ENCODE data around the gene SPINK5. TPM values are rescaled to one million over a fixed set of nuclear protein-coding genes. Genes with fewer than 3 reads are reported as not detected.

SPINK5 gene
- total RNA-seq, 1 experiment from 2014 or later: 6.0 TPM

- H3K4me1 Mint-ChIP-seq: no peaks in the 10 kb centered on the region
- Histone ChIP-seq H4K91ac (ENCODE audit: insufficient read length, low read depth, low read length) (no peak overlapping the region), H3K9me3 (ENCODE audit: control insufficient read depth, low read depth, low read length) (no peaks in the 10 kb centered on the region), H3K4me2 (ENCODE audit: insufficient read depth, insufficient read length, low read length) (no peak overlapping the region), H4K20me1 (ENCODE audit: control insufficient read depth, insufficient read depth, insufficient read length) (no peaks in the 10 kb centered on the region), H2BK5ac (ENCODE audit: insufficient read length, low read length) (no peak overlapping the region), H4K8ac (replicated peaks; ENCODE audit: insufficient read length, low read depth, low read length) (no peak overlapping the region), H3K27ac (ENCODE audit: insufficient read length, low read depth, low read length) (no peak overlapping the region), H3K4me1 (ENCODE audit: insufficient read depth, low read length) (no peaks in the 10 kb centered on the region), H3K14ac (ENCODE audit: insufficient read depth, low read length) (no peak overlapping the region), H2BK20ac (ENCODE audit: low read depth, low read length, poor library complexity, severe bottlenecking) (no peak overlapping the region), H2BK12ac (ENCODE audit: insufficient read length, low read depth, low read length) (no peak overlapping the region), H3K23ac (ENCODE audit: insufficient read length, low read depth, low read length) (no peak overlapping the region), H2BK120ac (ENCODE audit: low read depth, low read length, poor library complexity, severe bottlenecking) (no peak overlapping the region), H3K79me1 (ENCODE audit: insufficient read depth, low read depth, low read length, poor library complexity, severe bottlenecking) (no peaks in the 10 kb centered on the region), H3K79me2 (ENCODE audit: insufficient read depth, low read length) (no peaks in the 10 kb centered on the region), H3K4ac (ENCODE audit: low read depth, low read length) (no peak overlapping the region), H2AFZ (ENCODE audit: low read length) (no peak overlapping the region), H4K5ac (ENCODE audit: insufficient read length, low read depth, low read length) (no peak overlapping the region), H3K56ac (ENCODE audit: insufficient read length, low read depth, low read length) (no peak overlapping the region), H3K18ac (ENCODE audit: insufficient read length, low read depth, low read length) (no peak overlapping the region), H3K27me3 (ENCODE audit: insufficient read depth, low read length) (no peaks in the 10 kb centered on the region), H2BK15ac (ENCODE audit: low read depth, low read length) (no peak overlapping the region), H3K23me2 (ENCODE audit: insufficient read length, low read depth, low read length, poor library complexity, severe bottlenecking) (no peaks in the 10 kb centered on the region), H2AK5ac (ENCODE audit: insufficient read length, low read length) (no peak overlapping the region), H3T11ph (ENCODE audit: low read length) (no peak overlapping the region), H3K9ac (ENCODE audit: extremely low read depth, insufficient read length, low read length) (no peak overlapping the region)
- H3K27me3 Mint-ChIP-seq (ENCODE audit: low read depth): no peaks in the 10 kb centered on the region
- H3K4me3 Mint-ChIP-seq: no peak overlapping the region
- H3K36me3 Mint-ChIP-seq (ENCODE audit: insufficient read depth in 1 of 3, low read depth in 3 of 3): peaks cover 0 to 13% (median 0%) of the 10 kb centered on the region in 3 experiments; a peak in 1 of 7 replicates
- TF ChIP-seq, protein P1, sequence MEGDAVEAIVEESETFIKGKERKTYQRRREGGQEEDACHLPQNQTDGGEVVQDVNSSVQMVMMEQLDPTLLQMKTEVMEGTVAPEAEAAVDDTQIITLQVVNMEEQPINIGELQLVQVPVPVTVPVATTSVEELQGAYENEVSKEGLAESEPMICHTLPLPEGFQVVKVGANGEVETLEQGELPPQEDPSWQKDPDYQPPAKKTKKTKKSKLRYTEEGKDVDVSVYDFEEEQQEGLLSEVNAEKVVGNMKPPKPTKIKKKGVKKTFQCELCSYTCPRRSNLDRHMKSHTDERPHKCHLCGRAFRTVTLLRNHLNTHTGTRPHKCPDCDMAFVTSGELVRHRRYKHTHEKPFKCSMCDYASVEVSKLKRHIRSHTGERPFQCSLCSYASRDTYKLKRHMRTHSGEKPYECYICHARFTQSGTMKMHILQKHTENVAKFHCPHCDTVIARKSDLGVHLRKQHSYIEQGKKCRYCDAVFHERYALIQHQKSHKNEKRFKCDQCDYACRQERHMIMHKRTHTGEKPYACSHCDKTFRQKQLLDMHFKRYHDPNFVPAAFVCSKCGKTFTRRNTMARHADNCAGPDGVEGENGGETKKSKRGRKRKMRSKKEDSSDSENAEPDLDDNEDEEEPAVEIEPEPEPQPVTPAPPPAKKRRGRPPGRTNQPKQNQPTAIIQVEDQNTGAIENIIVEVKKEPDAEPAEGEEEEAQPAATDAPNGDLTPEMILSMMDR (conservative IDR thresholded peaks at IDR 0.05): no peak
- no peaks in the 10 kb centered on the region for H3K9me3 Mint-ChIP-seq
- H3K27ac Mint-ChIP-seq: no peak overlapping the region
- DNase-seq: no peak
- WGBS (ENCODE audit: extremely low coverage, insufficient read length, low lambda C conversion rate): no CpG with 5 or more reads among the region's 4 CpGs
Observed at GRCh38 chr5:148029131-148029530, 34.6 kb upstream of the SPINK5 start.

All from H9 (cell line).